Fibroblast of skin of back (primary cell): ENCODE results near the gene GAB3.
"Not testable (repeated sequence)": the region's sequence is repeated elsewhere in the genome, so short reads cannot be mapped to it uniquely, and the experiment has no call there.

Source experiments
- DNase-seq: peaks from one replicate; pipeline ENCODE4 v3.0.0-alpha.2; 2013

Gene GAB3

GRCh38 chrX:154655786-154656185 is 95.1 kb downstream of the GAB3 start:
- no peak for DNase-seq

- no peak for DNase-seq
Measured at GRCh38 chrX:154655346-154655745, 95.5 kb downstream of the GAB3 start.

GRCh38 chrX:154654925-154655324 is 96.0 kb downstream of the GAB3 start:
- no peak for DNase-seq

GRCh38 chrX:154654372-154654771 is 96.5 kb downstream of the GAB3 start:
- DNase-seq, result no peak

- DNase-seq, result not testable (repeated sequence)
Measured at GRCh38 chrX:154653413-154653812, 97.5 kb downstream of the GAB3 start, which contains the start of gene CTAG2. TSS of gene CTAG2 (minus strand) at chrX:154653579. CDS start at chrX:154653515, 64 bp downstream.

GRCh38 chrX:154653048-154653401 is 97.9 kb downstream of the GAB3 start:
- no peak for DNase-seq

GRCh38 chrX:154652311-154653047 is 98.4 kb downstream of the GAB3 start:
- DNase-seq, result no peak

- DNase-seq, result no peak
Measured at GRCh38 chrX:154650221-154650510, 100.7 kb downstream of the GAB3 start.

- no peak for DNase-seq
Measured at GRCh38 chrX:154649503-154650220, 101.2 kb downstream of the GAB3 start.

GRCh38 chrX:154648931-154649330 is 101.9 kb downstream of the GAB3 start:
- no peak for DNase-seq

GRCh38 chrX:154645745-154646378 is 105.0 kb downstream of the GAB3 start:
- DNase-seq, result not testable (repeated sequence)

GRCh38 chrX:154643708-154644107 is 107.2 kb downstream of the GAB3 start:
- not testable (repeated sequence) for DNase-seq

GRCh38 chrX:154641740-154642139 is 109.1 kb downstream of the GAB3 start:
- not testable (repeated sequence) for DNase-seq

- DNase-seq, result not testable (repeated sequence)
Measured at GRCh38 chrX:154633661-154634060, 117.2 kb downstream of the GAB3 start.

GRCh38 chrX:154630949-154631348 is 119.9 kb downstream of the GAB3 start:
- DNase-seq, result not testable (repeated sequence)

GRCh38 chrX:154628960-154629359 is 121.9 kb downstream of the GAB3 start:
- DNase-seq, result not testable (repeated sequence)
